ENCODE results near the gene TUBGCP3. TPM values are rescaled to one million over a fixed set of nuclear protein-coding genes. Genes with fewer than 3 reads are reported as not detected.

TUBGCP3 gene
- total RNA-seq, 2 experiments from 2014 or later, result 19.4 to 36.2 TPM

DNA sequence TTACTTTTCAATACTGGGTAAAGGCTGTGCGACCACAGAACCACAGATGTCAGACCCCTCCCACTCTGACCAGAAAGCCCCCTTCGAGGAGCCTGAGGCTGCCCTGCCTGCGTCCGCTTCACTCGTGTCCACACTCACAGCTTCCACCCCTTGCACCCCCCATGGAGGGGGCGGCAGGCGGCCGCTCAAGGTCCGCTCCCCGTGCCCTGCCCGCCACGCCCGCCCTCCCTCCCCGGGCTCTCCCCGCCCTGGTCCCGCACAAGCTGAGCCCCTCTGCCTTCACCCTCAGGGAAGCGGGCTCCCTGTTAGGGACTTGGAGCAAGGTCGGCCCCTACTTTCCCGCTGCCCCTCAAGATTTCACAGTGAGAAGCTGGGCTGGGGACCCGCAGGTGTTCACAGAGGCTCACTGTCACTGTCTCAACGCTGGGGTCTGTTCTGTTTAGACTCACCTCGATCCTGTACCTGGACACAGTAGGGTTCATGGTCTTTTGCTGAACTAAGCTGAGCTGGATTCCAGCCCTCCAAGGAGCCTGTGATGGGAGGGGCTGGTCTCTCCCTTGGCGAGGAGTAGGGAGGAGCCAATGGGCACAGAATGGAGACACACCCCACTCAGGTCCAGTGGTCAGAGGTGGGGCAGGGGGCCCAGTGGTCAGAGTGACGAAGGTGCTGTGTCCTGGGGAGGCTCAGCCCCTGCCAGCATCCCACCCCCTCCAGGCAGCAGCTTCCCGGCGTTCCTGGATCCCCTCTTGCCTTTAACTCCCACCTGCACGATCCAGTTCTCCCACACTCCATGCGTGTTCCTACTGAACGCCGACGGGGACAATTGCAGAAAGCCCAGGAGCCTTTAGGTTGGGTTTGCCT is 142.3 kb downstream of the TUBGCP3 start:
- ChIA-PET POLR2A (no interaction called here), CTCF (ENCODE audit: unreplicated experiment) (no interaction called here)
- H3K36me3 ChIP-seq (ENCODE audit: insufficient read depth, low read length), result no peaks in the 10 kb centered on the region
- no peaks in the 10 kb centered on the region for H3K9me3 ChIP-seq (ENCODE audit: low read length)
- H4K20me1 ChIP-seq (ENCODE audit: insufficient read depth, low read length), result no peaks in the 10 kb centered on the region
- no peak overlapping the region for H3K27ac ChIP-seq (ENCODE audit: low read depth, low read length, poor library complexity, severe bottlenecking)
- H3K4me2 ChIP-seq (ENCODE audit: low read length), result no peak overlapping the region
- H3K4me3 ChIP-seq (ENCODE audit: low read depth, low read length, poor library complexity, severe bottlenecking), result no peak overlapping the region
- DNase-seq (ENCODE audit: low spot score), result no peak
- no peak for TF ChIP-seq EZH2phosphoT487 (IDR thresholded peaks at IDR 0.05; ENCODE audit: borderline replicate concordance, low read depth, low read length)
- TF ChIP-seq, protein P1, sequence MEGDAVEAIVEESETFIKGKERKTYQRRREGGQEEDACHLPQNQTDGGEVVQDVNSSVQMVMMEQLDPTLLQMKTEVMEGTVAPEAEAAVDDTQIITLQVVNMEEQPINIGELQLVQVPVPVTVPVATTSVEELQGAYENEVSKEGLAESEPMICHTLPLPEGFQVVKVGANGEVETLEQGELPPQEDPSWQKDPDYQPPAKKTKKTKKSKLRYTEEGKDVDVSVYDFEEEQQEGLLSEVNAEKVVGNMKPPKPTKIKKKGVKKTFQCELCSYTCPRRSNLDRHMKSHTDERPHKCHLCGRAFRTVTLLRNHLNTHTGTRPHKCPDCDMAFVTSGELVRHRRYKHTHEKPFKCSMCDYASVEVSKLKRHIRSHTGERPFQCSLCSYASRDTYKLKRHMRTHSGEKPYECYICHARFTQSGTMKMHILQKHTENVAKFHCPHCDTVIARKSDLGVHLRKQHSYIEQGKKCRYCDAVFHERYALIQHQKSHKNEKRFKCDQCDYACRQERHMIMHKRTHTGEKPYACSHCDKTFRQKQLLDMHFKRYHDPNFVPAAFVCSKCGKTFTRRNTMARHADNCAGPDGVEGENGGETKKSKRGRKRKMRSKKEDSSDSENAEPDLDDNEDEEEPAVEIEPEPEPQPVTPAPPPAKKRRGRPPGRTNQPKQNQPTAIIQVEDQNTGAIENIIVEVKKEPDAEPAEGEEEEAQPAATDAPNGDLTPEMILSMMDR (conservative IDR thresholded peaks at IDR 0.05; ENCODE audit: low read length), result no peak
- H3K9me2 ChIP-seq (ENCODE audit: insufficient read depth, low read length), result no peaks in the 10 kb centered on the region
- H3K4me1 ChIP-seq (ENCODE audit: insufficient read depth, low read length, poor library complexity, severe bottlenecking), result no peaks in the 10 kb centered on the region
- intact Hi-C loops (cut with micrococcal nuclease; ENCODE audit: unreplicated experiment), result no loop called here
- no peaks in the 10 kb centered on the region for H3K79me2 ChIP-seq (ENCODE audit: insufficient read depth, low read depth, low read length)
- no peak overlapping the region for H2AFZ ChIP-seq (ENCODE audit: low read length)
- no TSS peak for BruUV-seq (replicated peaks)

DNA sequence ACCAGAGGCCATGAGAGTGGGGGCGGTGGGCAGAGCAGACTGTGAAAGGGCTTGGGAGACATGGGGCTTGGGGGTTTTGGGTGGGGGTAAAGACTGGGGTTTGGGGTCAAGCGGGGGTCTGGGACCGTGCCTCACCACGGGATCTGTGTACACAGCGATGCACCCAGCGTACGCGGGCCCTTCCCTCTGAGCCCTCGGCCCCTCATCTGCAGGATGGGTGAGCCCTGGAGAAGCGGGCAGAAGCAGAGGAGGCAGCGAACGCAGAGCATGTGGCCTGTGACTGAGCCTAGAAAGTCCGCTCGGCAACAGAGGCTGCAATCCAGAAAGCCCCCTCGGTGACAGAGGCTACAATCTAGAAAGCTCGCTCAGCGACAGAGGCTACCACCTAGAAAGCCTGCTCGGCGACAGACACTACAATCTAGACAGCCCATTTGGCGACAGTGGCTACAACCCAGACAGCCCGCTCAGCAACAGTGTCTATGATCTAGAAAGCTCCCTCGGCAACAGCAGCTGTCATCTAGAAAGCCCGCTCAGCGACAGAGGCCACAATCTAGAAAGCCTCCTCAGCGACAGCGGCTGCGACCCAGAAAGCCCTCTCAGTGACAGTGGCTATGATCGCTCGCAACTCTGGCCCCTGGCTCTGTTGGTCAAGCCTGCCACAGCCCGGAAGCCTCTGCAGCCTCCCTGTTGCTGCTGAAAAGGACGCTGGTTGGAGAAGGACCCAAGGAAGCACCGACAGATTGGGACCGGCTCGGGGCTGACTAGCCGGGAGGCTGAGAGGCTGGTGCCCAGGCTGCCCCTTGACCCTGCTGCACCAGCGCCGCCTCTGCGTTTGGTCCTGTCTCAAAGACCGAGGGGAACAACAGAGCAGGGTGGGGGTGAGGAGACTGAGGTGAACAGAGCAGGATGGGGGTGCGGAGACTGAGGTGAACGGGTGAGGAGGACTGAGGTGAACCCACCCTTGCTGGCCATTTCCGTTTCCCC is 143.2 kb downstream of the TUBGCP3 start:
- TF ChIP-seq, protein P1 (conservative IDR thresholded peaks at IDR 0.05; ENCODE audit: low read length), result no peak
- TF ChIP-seq EZH2phosphoT487 (IDR thresholded peaks at IDR 0.05; ENCODE audit: borderline replicate concordance, low read depth, low read length), result no peak
- no peak overlapping the region for H3K27ac ChIP-seq (ENCODE audit: low read depth, low read length, poor library complexity, severe bottlenecking)
- no peak for DNase-seq (ENCODE audit: low spot score)
- POLR2A ChIA-PET, result no interaction called here
- CTCF ChIA-PET (ENCODE audit: unreplicated experiment), result no interaction called here
- intact Hi-C loops (cut with micrococcal nuclease; ENCODE audit: unreplicated experiment), result loop anchor here (1.0 kb wide), 1 partner anchor 162 kb away; no protein-coding TSS in a partner anchor
- H2AFZ ChIP-seq (ENCODE audit: low read length), result no peak overlapping the region
- no peaks in the 10 kb centered on the region for H3K79me2 ChIP-seq (ENCODE audit: insufficient read depth, low read depth, low read length)
- H3K4me1 ChIP-seq (ENCODE audit: insufficient read depth, low read length, poor library complexity, severe bottlenecking), result no peaks in the 10 kb centered on the region
- no peak overlapping the region for H3K4me2 ChIP-seq (ENCODE audit: low read length)
- H3K9me3 ChIP-seq (ENCODE audit: low read length), result no peaks in the 10 kb centered on the region
- no peaks in the 10 kb centered on the region for H4K20me1 ChIP-seq (ENCODE audit: insufficient read depth, low read length)
- no peaks in the 10 kb centered on the region for H3K9me2 ChIP-seq (ENCODE audit: insufficient read depth, low read length)
- H3K4me3 ChIP-seq (ENCODE audit: low read depth, low read length, poor library complexity, severe bottlenecking), result no peak overlapping the region
- H3K36me3 ChIP-seq (ENCODE audit: insufficient read depth, low read length), result no peaks in the 10 kb centered on the region
- BruUV-seq (replicated peaks), result no TSS peak

All from OCI-LY7 (cell line).